ENCODE data around the gene ABCD2. TPM values are rescaled to one million over a fixed set of nuclear protein-coding genes. Genes with fewer than 3 reads are reported as not detected.

ABCD2 gene
- polyA plus RNA-seq, 1 donor from 2014 or later: 0.43 TPM

GRCh38 chr12:39581592-39581991, 38.0 kb downstream of the ABCD2 start:
- Histone ChIP-seq H3K27ac (ENCODE audit: low read length) (no peak overlapping the region), H4K20me1 (ENCODE audit: insufficient read depth) (no peaks in the 10 kb centered on the region), H3K27me3 (ENCODE audit: insufficient read depth, low read depth, low read length) (no peaks in the 10 kb centered on the region), H3K4me2 (ENCODE audit: low read length) (no peak overlapping the region), H3F3A (ENCODE audit: insufficient read depth, low read length, poor library complexity, severe bottlenecking) (no peaks in the 10 kb centered on the region), H3K79me2 (replicated peaks; ENCODE audit: insufficient read depth, low read length) (no peaks in the 10 kb centered on the region), H2AFZ (ENCODE audit: low read depth, low read length) (no peak overlapping the region), H3K4me3 (ENCODE audit: low read length) (no peak overlapping the region), H3K36me3 (ENCODE audit: insufficient read depth, low read length) (no peaks in the 10 kb centered on the region), H3K9me3 (ENCODE audit: low read length) (no peaks in the 10 kb centered on the region), H3K9ac (ENCODE audit: low read length) (no peak overlapping the region), H3K9me2 (ENCODE audit: insufficient read depth, low read length) (no peaks in the 10 kb centered on the region)
- no peak for TF ChIP-seq EP300 (conservative IDR thresholded peaks at IDR 0.05; ENCODE audit: poor library complexity, severe bottlenecking)
- TF ChIP-seq TAF1 (IDR thresholded peaks at IDR 0.05; ENCODE audit: low read depth): no peak
- TF ChIP-seq CTCF (IDR thresholded peaks at IDR 0.05; ENCODE audit: poor library complexity, severe bottlenecking): no peak
- no peak for TF ChIP-seq SMC3 (conservative IDR thresholded peaks at IDR 0.05; ENCODE audit: poor library complexity)
- TF ChIP-seq RAD21 (conservative IDR thresholded peaks at IDR 0.05): no peak
- TF ChIP-seq EZH2 (IDR thresholded peaks at IDR 0.05; ENCODE audit: borderline replicate concordance, insufficient read depth, low read length, poor library complexity, severe bottlenecking): no peak
- no peak for TF ChIP-seq REST (IDR thresholded peaks at IDR 0.05; ENCODE audit: borderline replicate concordance)
- TF ChIP-seq MXI1 (conservative IDR thresholded peaks at IDR 0.05; ENCODE audit: poor library complexity, severe bottlenecking): no peak
- no peak for TF ChIP-seq POLR2AphosphoS5 (IDR thresholded peaks at IDR 0.05)

GRCh38 chr12:39575498-39575875, 44.1 kb downstream of the ABCD2 start:
- H3K4me2 ChIP-seq (ENCODE audit: low read length): peak overlapping the region; percentile 20

More at GRCh38 chr12:39575498-39575875, 44.1 kb downstream of the ABCD2 start:
- H3K9ac ChIP-seq (ENCODE audit: low read length): no peak overlapping the region
- H3K9me2 ChIP-seq (ENCODE audit: insufficient read depth, low read length): no peaks in the 10 kb centered on the region
- no peak for TF ChIP-seq MXI1 (conservative IDR thresholded peaks at IDR 0.05; ENCODE audit: poor library complexity, severe bottlenecking)
- no peak for TF ChIP-seq REST (IDR thresholded peaks at IDR 0.05; ENCODE audit: borderline replicate concordance)
- no peak for TF ChIP-seq TAF1 (IDR thresholded peaks at IDR 0.05; ENCODE audit: low read depth)
- TF ChIP-seq SMC3 (conservative IDR thresholded peaks at IDR 0.05; ENCODE audit: poor library complexity): no peak
- no peak for TF ChIP-seq POLR2AphosphoS5 (IDR thresholded peaks at IDR 0.05)
- TF ChIP-seq RAD21 (conservative IDR thresholded peaks at IDR 0.05): no peak
- TF ChIP-seq EP300 (conservative IDR thresholded peaks at IDR 0.05; ENCODE audit: poor library complexity, severe bottlenecking): no peak
- TF ChIP-seq EZH2 (IDR thresholded peaks at IDR 0.05; ENCODE audit: borderline replicate concordance, insufficient read depth, low read length, poor library complexity, severe bottlenecking): no peak
- no peak for TF ChIP-seq CTCF (IDR thresholded peaks at IDR 0.05; ENCODE audit: poor library complexity, severe bottlenecking)
- no peaks in the 10 kb centered on the region for H3K79me2 ChIP-seq (replicated peaks; ENCODE audit: insufficient read depth, low read length)
- no peak overlapping the region for H2AFZ ChIP-seq (ENCODE audit: low read depth, low read length)
- peak overlapping the region; percentile 40 for H3K27ac ChIP-seq (ENCODE audit: low read length)
- no peaks in the 10 kb centered on the region for H3K27me3 ChIP-seq (ENCODE audit: insufficient read depth, low read depth, low read length)
- no peaks in the 10 kb centered on the region for H3K36me3 ChIP-seq (ENCODE audit: insufficient read depth, low read length)
- H4K20me1 ChIP-seq (ENCODE audit: insufficient read depth): no peaks in the 10 kb centered on the region
- no peaks in the 10 kb centered on the region for H3K9me3 ChIP-seq (ENCODE audit: low read length)
- peak overlapping the region; percentile 34 for H3K4me3 ChIP-seq (ENCODE audit: low read length)
- H3F3A ChIP-seq (ENCODE audit: insufficient read depth, low read length, poor library complexity, severe bottlenecking): no peaks in the 10 kb centered on the region
